HG03520 (cell line): ENCODE measurements around the gene SHISA3.

Source experiments
- ATAC-seq: cut with Tn5 transposase; IDR thresholded peaks from one replicate; pipeline ENCODE4 v1.9.1; 2021; ENCODE audit warnings: mild to moderate bottlenecking, moderate library complexity; ENCODE audit not compliant: unreplicated experiment

SHISA3 gene

DNA sequence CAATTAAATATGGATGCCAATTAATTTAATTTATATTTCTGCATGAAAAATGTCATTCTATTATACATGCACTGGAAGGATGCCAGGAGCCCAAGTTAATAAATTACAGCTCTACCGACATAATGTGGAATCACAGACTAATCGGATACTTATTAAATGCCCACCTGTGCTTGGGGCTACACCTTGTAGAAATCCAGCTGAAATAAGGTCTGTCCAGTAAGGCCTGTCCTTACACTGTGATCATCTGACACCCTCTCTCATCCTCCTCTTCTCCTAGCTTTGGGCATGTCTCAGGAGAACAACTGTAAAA is 6.0 kb upstream of the SHISA3 start:
- no peak for ATAC-seq

DNA sequence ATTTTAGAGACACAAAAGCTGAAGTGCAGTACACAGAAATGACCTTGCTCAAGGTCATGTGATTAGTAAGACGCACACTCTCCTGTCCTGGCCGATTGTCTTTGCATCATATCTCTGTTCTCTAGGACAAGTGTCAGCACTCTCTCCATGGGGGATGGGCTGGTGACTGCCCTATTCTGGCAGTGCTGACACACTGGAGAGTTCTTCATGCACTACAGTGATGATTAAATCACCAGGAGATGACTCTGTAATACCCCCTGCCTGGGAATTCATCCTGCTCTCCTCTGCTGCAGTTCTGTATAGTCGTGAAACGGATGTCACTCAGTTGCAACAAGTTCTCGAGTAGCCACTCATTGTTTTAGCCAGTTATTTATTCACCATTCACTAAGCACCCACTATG is 5.3 kb upstream of the SHISA3 start:
- ATAC-seq: no peak

DNA sequence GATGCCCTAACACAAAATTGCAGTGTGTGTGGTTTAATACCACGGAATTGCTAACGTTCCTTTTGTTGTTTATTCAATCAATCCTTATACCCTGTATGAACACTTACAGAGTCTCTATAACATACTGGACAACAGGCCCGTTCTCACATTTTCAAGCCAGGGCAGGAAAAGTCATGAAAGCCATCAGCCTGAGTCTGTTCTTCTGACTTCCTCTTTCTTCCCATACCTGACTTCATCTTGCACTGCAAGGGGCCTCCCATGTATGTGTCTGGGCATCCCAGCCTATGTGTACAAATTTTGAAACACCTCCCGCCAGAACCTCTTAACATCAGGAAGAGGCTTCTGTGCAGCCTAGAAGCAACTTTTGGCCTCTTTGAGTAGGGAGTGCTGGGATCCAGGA is 4.9 kb upstream of the SHISA3 start:
- no peak for ATAC-seq

DNA sequence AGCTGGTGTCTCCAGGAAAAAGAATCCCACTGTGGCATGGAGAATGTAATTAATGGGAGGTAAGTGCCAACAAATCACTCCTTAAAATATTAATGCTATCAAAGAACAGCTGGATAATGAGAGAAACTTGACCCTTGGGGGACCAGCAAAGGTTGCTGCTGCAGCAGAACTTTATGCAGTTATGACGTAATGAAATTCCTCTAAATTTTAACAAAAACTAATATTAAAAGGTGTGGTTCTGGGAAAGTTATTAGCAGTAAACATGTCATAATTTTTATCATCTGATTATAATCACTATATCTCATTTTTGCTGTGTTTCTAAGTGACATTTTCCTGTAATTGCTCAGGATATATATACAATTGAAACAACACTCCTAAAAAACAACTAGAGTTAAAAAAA is 1.7 kb upstream of the SHISA3 start:
- ATAC-seq: no peak

DNA sequence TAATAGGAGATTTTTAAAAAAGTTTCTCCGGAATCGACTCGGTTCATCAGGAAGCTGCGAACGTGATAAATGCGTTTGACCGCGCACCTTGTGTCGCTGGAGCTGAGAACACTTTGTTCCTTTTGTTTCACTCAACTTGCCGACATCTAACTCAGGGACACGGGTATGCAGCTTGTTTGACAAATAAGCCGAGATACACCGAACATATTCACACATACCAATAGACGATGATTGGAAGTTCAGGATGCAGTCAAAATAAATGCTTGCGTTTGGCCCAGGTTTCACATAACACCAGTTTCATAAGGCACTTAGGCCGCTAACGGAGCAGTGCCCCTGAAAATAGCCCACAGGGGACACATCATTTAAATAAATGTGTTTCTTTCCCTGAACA is 932 bp upstream of the SHISA3 start:
- no peak for ATAC-seq

DNA sequence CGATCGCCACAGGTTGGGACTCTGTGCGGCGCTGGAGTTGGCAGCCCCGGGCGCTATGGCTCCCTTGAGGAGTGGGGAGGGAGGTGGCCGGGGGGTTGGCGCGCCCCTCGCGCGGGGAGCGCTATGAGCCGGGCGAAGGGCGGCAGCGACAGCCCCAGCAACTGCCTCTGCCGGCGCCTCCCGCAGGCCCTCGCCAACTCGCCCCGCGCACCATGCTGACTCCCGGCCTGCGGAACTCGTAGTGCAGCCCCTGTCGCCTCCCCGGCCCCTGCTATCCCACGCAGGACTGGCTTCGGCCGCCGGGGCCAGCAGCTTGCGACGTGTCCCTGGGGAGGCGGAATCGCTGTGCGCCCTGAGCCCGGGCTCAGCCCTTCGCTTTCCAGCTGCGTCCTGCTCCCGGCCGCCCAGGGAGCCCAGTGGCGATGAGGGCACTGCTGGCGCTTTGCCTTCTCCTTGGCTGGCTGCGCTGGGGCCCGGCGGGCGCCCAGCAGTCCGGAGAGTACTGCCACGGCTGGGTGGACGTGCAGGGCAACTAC is 415 bp downstream of the SHISA3 start:
- peak; percentile 26 for ATAC-seq

DNA sequence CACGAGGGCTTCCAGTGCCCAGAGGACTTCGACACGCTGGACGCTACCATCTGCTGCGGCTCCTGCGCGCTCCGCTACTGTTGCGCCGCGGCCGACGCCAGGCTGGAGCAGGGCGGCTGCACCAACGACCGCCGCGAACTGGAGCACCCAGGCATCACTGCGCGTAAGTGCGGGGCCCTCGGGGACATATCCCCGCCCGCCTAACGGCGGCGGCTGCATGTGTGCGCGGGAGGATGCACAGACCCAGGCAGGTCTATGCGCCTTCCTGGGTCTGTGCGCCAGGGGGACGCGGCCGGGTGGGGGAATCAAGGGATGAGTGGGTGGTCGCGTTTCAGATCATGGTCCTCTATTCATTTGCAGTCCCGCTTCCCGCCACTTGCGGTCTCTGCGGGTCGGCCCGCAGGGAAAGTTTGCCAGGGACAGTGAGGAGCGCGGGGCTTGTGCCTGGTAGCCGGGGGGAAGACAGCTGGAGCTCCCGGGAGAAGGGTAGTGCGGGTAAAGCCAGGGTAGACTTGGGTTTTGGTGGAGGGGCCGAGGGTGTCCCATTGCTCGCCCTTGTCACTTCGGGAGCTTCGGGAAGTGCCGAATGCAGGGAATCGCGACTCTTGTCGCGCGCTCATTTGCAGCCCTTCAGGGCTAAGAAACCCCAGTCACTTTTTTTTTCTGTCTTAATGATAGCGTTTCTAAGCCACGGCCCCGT is 1.0 kb downstream of the SHISA3 start:
- peak; percentile 43 for ATAC-seq

DNA sequence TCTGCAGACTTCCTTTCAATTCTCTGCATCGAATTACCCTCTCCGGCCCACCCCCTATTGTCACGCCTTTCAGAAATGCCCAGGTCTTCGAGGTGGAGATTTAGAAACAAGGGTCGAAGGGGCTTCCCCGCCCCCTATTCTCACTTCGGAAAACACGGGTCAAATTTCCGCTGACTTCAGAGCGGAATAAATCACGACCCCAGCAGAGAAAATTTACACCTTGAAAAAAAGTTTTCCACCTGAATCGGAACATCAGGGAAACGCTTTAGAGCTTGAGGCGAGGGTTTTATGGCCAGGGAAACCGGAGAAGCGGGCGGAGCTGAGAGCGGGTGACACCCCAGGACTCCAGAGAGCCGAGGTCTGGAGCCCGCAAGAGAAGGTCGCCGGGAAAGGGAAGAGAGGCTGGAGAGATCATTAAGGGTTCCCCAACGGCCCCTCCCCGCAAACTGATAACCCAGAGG is 1.6 kb downstream of the SHISA3 start:
- ATAC-seq: no peak

DNA sequence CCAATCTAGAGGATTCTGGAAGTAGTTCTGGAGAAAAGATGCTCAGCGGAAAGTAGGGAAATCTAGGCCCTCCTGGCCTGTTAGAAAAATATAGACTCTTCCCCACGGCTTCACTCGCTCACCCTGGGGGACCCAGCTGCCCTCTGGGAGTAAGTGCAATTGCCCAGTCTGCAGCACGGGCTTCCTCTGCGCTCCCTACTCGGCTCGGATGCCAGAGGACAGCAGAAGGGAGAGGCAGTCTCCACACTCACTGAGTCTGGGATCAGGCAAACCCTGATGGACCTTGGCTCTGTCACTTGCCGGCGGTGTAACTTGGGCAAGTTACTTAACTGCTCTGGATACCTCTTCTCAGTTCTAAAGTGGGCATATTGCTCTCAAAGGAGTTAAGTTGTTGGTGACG is 2.1 kb downstream of the SHISA3 start:
- no peak for ATAC-seq

DNA sequence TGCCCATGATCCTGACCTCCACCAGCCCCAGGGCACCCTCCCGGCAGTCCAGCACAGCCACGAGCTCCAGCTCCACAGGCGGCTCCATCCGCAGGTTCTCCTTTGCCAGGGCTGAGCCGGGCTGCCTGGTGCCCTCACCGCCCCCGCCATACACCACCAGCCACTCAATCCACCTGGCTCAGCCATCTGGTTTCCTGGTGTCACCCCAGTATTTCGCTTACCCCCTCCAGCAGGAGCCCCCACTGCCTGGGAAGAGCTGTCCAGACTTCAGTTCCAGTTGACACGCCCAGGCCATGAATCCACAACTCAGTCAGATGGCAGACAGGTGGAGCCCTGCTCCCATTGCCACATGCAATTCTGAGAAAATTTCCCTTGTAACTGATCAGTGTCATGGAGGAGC is 3.9 kb downstream of the SHISA3 start:
- no peak for ATAC-seq

DNA sequence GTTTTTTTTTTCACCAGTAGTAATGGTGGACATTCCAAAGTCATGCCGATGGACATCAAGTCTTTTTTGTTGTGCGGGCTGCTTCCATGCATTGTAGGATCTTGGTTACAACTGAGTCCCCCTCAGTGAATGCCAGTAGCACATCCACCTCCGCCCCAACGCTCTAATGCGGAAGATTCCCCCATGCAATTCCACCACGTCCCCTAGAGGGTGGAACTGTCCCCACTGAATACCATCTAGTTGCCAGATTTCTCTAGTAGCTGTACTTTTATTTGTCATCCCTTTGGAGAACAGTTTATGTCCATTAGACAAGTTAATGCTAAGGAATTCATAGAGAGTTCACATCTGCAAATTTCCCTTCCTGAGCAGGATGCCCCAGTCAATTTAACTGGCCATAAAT is 6.7 kb downstream of the SHISA3 start:
- no peak for ATAC-seq

DNA sequence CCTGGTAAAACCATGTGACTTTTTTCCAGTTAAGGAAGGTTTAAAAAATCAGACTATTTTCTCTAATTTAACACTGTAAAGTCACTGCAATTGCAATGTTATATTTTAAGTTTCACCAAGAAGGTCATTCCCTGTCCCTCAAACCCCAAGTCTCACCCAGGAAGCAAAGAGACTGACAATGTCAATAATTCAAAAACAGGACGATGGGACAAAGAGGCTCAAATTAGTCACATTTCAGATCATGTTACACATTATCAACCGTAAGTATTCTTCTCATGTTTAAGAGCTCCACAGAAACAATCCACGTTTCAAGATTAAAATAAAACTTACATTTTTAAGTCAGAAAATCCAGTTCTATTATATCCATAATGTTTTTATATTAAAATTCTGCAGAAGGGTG is 13.2 kb downstream of the SHISA3 start:
- ATAC-seq: no peak

DNA sequence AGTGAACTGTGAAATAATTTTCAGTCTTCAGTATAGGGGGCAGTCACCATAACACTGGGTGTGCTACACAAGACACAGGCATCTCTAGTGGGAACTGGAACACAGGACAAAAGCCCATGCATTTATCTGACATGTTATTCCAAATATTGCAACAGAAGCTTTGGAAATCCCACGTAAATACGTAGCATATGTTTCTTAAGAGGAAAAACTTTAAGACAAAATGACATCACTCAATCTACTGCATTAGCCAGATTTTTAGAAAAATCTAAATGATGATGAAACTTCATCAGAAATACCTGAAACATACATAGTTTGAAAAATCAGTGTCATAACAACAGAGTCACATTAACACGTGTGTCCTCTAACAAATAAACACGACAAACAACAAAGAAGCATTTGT is 14.5 kb downstream of the SHISA3 start:
- no peak for ATAC-seq

DNA sequence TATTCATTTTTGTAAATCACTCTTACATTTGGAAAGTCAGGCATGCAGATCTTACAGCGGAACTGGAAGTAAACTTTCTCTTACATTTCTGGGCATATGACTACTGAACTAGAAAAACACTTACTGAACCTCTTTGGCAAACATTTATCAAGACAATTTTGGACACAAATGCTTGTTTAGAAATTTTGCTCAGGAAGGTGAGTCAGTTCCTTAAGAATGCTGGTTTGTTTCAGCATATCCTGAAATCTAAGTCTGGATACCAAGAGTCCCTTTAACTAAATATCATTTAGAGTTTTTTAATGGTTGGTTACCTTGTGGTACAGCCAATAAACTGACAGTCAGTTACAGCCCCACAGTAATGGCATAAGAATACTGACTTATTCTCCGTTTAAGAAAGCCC is 15.0 kb downstream of the SHISA3 start:
- no peak for ATAC-seq

DNA sequence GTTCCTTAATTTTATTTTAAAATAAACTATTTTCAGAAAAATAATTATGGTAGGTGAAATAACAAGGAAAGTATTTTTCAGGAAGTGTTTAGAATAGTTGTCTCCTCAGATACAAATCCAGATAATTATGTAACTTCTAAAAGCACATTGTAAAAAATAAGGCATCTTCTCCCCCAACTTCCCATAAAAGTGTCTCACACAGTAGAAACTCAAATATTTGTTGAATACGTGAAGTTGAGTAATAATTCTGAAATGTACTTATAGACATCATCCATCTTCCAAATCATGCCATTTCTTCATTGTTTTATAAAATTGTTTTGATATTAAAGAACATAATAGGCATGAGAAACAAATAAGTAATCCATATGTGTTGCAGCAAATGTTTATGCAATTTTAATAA is 18.0 kb downstream of the SHISA3 start:
- ATAC-seq: no peak

DNA sequence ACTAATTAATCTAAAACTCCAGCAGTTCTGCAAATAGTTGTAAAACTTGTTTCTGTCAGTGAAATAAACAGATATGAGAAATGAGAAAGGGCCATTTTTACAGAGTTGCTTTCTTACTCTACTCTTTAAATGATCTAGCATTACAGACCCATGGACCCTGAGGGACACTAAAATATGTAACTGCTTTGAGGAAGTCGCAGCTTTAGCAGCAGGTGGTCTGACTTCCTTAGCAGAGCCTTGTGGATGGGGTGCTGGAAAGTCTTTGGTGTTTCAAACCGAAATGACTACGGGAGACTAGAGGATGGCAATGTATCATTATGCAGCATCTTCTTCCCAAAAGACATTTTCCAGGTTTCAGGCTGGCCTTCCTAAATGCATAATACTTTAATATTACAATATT is 18.7 kb downstream of the SHISA3 start:
- no peak for ATAC-seq

DNA sequence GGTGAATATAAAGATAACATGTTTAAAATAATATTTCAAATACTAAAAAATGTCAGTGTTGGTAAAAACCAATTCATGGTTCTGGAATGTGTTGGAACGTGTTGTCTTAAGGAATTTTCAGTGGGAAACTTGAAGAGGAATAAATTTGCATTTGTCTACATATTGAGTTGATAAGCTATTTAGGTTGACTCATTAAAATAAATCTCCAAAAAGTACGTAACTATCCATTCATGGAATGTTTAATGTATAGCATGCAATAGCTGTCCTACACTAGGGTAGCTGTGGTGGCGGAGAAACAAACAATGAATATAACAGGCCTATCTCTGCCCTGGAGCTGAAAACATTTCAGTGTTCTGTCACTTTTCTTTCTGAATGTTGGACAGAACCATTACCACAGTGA is 20.3 kb downstream of the SHISA3 start:
- ATAC-seq: no peak

DNA sequence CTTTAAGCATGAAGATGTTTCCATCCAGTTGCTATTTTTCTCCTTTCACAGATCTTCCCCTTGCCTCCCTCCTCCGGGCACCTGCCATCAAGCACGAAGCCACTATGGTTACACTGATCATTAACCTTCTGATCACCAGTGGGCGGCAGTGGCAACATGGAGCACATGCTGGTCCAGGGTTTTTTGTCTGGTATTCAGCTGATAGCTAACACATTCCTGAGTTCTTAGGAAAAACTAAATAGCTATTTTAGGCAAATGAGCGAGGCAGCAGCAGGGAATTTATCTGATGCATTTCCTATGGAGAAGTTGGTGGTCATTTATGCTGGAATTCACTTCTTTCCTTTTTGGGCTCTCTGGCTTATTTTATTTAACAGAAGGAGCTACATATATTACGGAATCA is 22.9 kb downstream of the SHISA3 start:
- no peak for ATAC-seq

DNA sequence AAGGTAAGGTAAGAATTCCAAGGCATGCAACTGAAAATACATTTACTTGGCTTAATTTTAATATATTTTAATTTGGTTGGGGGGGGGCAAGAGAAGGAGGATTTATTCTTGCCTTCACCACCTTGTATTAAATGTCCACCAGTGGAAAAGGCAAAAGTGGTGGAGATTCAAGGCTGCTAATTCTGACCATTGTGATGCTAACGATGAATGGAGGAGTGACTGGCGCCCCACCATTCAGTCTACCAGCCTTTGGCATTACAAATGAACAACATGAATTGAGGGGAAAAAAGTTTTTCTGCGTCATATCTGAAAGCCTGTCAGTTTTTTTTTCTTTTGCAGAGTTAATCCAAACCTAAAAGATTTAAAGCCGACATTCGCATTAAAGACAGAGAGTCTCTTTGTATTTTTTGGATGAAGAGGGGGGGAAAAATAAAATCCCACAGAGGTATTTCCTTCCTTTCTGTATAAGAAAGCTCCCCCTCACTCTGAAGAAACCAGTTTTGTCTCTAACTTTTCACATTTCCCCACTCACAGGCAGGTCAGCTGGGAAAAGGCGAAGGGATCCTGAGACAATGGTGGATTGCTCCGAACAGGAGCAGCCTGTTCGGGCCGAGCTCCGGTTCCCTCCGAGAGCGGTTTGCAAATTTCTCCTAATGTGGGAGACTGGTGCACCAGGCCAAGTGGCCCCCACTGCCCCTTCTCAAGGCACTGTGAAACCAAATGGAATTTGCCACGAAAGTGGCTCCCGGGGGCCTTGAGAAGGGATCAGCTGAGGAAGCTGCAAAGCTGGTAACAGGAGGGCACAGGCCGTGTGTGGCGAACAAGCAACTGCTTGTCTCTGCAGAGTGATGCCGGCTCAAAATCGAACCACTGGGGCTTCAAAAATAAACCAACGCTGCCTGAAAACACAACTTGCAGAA is 28.1 kb downstream of the SHISA3 start:
- no peak for ATAC-seq

DNA sequence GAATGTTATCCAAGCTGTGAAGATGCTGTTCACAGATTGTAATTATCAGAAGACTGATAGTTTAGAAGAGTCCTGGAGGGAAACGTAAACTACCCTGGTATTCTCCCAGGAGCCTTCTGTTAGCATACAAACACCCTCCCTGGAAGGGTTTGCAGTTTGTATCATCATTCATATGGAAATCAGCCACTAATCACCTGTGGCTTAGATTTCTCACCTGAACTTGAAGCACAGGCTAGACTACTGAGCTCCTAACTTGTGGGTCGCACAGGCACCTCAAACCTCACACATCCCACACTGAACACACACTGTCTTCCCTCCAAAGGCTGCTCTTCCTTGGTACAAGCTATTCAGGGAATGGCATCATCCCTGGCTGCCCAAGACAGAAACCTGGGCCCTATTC is 30.7 kb downstream of the SHISA3 start:
- no peak for ATAC-seq

DNA sequence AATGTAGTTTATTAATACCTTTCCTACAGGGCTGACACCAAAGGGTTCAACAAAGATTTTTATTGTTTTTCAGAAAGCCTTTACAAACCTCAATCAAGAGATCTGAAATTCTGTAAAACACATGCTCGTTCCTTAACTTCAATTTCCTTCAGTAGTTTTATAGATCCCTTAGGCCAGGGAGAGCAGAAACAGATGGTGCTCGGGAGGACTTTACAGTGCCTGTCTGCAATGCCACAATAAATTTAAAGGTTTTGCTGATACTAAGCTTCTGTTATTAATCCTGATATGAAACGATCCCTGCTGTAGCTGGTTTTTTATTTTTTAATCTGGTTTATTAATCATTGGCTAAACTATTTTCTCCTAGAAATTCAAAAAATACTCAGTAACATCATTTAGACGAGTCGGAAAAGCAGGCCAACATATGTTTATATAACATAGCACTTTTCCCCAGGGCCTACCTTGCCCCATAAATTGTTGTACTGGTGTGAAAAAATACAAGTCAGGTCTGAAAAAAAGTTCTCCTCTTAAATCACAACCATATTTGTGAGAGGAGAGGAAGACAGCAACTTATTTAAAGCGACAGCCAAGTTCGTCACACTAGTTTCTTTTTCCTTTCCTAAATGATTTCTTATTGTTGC is 39.8 kb downstream of the SHISA3 start:
- no peak for ATAC-seq

DNA sequence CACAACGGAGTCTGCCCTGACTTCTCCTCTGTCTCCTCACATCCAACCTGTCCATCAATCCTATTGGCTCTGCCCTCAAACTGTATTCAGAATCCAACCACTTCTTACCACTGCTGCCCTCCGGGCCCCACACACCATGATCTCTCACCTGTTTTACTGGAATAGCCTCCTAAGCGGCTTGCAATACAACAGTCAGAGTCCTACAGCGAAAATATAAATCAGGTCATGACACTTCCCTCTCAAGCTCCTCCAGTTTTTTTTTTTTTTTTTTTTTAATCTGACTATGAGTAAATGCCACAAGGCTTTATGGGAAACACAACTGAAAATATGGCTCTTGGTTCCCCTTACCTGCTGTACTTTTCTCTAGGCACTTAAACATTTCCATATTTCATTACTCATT is 42.8 kb downstream of the SHISA3 start:
- no peak for ATAC-seq
